RWPE1 (cell line): ENCODE measurements around the gene MRPL52.
"Not testable (repeated sequence)": the region's sequence is repeated elsewhere in the genome, so short reads cannot be mapped to it uniquely, and the experiment has no call there.

Experiments
- CTCF ChIA-PET: fragments of 350-600 bp; sonication (Branson Sonifier 250); formaldehyde crosslinking; extraction: SDS; loops from one replicate; lab custom pipeline; 2021; lab: Yijun Ruan, JAX
- POLR2A ChIA-PET: fragments of 400-600 bp; formaldehyde crosslinking; extraction: SDS; loops from one replicate; lab custom pipeline; 2020; ENCODE audit warnings: antibody characterized with exemption; ENCODE audit not compliant: low non-redundant PET; lab: Yijun Ruan, JAX
- DNase-seq: peaks from one replicate; pipeline ENCODE4 v3.0.0; 2012; ENCODE audit warnings: low spot score
- H3K27ac ChIP-seq: fragments of 450-650 bp; 2 replicates; pipeline ENCODE4 v1.5.1; 2017
- CTCF ChIP-seq: fragments of 450-650 bp; conservative IDR thresholded peaks from 2 replicates; pipeline ENCODE4 v1.5.1; 2017; ENCODE audit warnings: low read depth, mild to moderate bottlenecking

Gene MRPL52

GRCh38 chr14:22846811-22847307 is 17.2 kb downstream of the MRPL52 start:
- no peak for DNase-seq
- TF ChIP-seq CTCF: no peak
- ChIA-PET POLR2A (no interaction called here), CTCF (interaction anchor here (0.5 to 0.7 kb wide), 2 partner anchors 70 to 195 kb away, joined by 3 to 4 read pairs; no protein-coding TSS in a partner anchor)
- H3K27ac ChIP-seq: peak overlapping the region; percentile 99

GRCh38 chr14:22847661-22848341 is 18.1 kb downstream of the MRPL52 start:
- ChIA-PET CTCF (interaction anchor here (0.7 to 1.0 kb wide), 3 partner anchors 64 to 291 kb away, joined by 3 to 7 read pairs (median 4); no protein-coding TSS in a partner anchor), POLR2A (interaction anchor here (2.4 kb wide), 1 partner anchor 9 kb away, joined by 19 read pairs; no protein-coding TSS in a partner anchor)
- DNase-seq: no peak
- TF ChIP-seq CTCF: no peak
- peak overlapping the region; percentile 99 for H3K27ac ChIP-seq

GRCh38 chr14:22848351-22849164 is 18.9 kb downstream of the MRPL52 start:
- DNase-seq: peak; percentile 33
- CTCF ChIA-PET: interaction anchor here (0.6 to 1.1 kb wide), 5 partner anchors 27 to 294 kb away, joined by 3 to 7 read pairs (median 3); no protein-coding TSS in a partner anchor
- POLR2A ChIA-PET: interaction anchor here (0.5 to 2.4 kb wide), 2 partner anchors 10 to 18 kb away, joined by 3 to 19 read pairs; no protein-coding TSS in a partner anchor
- H3K27ac ChIP-seq: peak overlapping the region; percentile 99
- no peak for TF ChIP-seq CTCF

GRCh38 chr14:22849212-22849819 is 19.6 kb downstream of the MRPL52 start:
- DNase-seq: peak; percentile 35
- TF ChIP-seq CTCF: no peak
- POLR2A ChIA-PET: interaction anchor here (0.5 to 2.4 kb wide), 3 partner anchors 11 to 33 kb away, joined by 3 to 19 read pairs (median 4); no protein-coding TSS in a partner anchor
- CTCF ChIA-PET: interaction anchor here (1.0 to 1.1 kb wide), 2 partner anchors 28 to 37 kb away, joined by 3 read pairs; no protein-coding TSS in a partner anchor
- H3K27ac ChIP-seq: peak overlapping the region; percentile 99

- CTCF ChIA-PET: interaction anchor here (0.6 to 2.0 kb wide), 5 partner anchors 14 to 294 kb away, joined by 3 to 7 read pairs (median 4); no protein-coding TSS in a partner anchor
- peak; percentile 48 for DNase-seq
- POLR2A ChIA-PET: interaction anchor here (1.7 kb wide), 1 partner anchor 13 kb away, joined by 9 read pairs; no protein-coding TSS in a partner anchor
- TF ChIP-seq CTCF: no peak
- H3K27ac ChIP-seq: peak overlapping the region; percentile 99
Measured at GRCh38 chr14:22850944-22851764, 21.5 kb downstream of the MRPL52 start.

GRCh38 chr14:22852178-22852577 is 22.5 kb downstream of the MRPL52 start:
- CTCF ChIA-PET: interaction anchor here (0.6 to 2.2 kb wide), 25 partner anchors 8 to 295 kb away, joined by 3 to 37 read pairs (median 5); partner anchors contain the start of gene SLC7A7
- DNase-seq, POLR2A ChIA-PET: not testable (repeated sequence)
- H3K27ac ChIP-seq: peak overlapping the region; percentile 99
